ENCODE data around the gene GABRB2.
"Not testable (repeated sequence)": the region's sequence is repeated elsewhere in the genome, so short reads cannot be mapped to it uniquely, and the experiment has no call there.

The GABRB2 gene

DNA sequence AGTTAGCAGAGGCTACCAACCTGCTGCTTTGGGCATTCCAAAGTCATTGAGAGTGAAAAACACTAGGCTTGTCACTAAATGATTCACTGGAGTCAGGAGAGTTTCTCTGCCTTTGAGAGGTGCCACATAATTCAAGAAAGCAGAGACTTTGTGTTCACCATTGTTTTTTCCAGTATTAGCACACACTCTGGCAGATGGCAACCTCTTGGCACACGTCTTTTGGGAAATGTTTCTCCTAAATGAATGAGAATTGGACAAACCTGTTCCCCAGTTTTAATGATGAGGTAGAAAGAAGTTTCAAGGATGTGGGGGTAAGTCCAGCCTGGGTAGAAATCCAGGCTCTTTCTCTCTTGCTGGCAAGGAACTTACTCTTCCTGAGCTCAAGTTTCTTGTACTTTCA, 259.1 kb downstream of the GABRB2 start:
- DNase-seq, result no peak

DNA sequence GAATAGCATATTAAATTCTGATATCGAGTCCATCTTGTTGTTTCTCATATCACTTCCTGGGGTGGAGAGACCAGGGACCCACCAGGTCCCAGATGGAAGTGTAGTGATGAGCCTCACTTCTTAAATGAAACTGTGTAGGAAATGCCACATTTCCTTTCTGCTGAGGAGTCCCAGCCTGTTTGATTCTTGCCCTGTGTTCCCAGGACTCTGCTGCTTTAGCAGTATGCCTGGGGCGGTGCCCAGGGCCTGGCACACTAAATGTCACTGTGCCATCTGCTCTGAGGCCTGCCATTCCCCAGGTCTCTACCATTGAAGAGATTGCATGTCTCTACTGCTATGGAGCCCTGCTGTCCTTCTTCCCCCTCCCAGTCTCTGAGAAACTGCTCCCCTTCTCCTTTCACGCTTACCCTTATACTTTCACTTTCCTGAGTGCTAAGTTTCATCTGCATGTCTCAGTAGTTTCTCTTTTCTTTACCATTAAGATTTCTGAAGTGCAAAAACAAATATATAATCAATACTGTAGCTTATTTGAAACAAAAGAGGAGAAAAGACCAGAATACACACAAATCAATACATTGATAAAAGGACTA, 260.4 kb downstream of the GABRB2 start:
- DNase-seq, result no peak

DNA sequence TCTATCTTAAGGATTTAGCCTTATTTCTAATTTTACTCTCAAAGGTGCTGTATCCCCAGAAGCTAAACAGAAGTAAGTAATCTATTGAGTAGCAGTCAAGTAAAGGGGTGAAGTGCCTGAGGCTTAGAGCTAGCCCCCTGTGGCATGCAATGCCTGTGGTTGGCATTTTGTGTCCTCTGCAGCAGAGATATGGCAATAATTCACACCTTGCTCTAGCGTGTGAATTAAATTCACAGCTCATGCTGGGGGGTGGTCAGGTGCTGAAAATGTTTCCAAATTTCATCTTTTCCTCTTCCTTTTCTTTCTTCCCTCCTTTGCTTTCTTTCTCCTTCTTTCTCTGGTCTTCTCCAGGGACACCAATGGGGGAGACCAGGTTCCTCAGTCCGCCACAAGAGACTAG, 262.1 kb downstream of the GABRB2 start:
- DNase-seq, result no peak

DNA sequence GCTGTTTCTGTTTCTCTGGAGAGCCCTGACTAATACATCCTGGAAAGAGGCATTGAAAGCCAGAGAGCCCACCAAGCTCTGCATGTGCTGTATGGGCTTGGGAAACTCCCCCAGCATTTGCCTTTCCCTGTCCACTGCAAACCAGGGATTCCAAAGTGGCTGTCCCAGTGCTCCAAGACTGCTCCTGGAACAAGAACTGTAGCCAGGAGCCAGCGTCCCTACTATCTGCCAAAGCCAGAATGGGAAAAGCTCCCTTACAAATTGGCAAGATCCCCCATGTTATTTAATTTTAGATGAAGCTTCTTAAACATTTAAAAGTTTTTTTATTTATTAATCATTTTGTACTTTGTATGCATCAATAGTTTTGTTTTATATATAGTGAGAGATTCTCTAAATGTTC, 263.2 kb downstream of the GABRB2 start:
- DNase-seq, result no peak

DNA sequence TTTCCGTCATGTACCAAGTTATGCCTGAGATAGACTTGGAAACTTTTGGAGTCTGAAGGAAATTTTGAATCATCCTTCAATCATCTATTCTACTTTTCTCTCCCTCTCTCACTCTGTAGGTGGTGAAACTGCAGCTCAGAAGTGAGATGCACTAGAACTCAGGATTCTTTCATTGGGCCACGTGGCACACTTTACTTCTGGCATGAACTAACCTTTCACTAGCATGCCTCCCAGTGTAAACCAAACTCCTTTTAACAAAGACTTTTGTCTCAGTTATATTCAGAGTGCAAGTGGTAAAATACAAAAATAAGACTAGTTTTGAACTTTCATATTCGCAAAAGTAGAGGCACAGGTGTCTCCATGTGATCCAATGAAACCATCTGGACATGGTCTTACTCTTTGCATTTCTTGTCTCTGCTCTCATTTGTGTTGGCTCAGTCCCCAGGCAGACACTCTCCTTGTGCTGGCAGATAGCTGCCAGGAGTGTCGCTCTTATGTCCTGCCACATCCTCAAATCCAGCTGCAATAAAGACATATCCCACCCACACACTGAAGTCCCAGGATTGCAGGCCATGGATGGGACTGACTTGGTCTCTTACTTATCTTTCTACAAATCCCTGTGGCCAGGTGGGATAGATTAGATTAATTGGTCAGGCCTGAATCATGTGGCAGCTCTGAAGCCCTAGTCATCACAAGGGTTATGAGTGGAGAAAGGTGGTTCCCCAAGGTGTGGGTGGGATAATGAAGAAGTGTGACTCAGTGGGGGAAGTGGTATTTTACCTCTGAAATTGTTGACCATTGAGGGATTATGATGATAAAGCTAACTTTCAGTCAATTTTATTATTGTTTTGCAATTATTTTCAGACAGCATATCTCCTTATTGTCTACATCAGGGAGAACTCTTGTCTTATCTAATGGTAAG, 267.5 kb downstream of the GABRB2 start:
- DNase-seq, result no peak

DNA sequence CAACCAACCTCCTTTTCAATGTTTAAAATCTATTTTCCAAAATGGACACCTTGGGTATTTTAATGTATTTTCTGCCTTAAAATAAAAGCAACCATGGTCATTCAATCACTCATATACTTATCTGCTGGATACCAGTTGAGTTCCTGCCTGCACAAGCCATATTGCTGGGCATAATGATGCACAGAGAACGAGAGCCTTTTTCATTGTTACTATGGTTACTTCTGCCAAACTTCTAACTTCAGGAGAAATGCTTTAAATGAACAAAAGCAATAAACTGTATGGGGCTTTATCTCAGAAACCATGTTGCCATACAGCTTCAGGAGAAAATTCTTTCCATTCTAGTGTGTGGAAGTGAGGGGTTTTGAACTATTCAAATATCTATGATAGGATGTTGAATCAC, 269.5 kb downstream of the GABRB2 start:
- DNase-seq, result no peak

DNA sequence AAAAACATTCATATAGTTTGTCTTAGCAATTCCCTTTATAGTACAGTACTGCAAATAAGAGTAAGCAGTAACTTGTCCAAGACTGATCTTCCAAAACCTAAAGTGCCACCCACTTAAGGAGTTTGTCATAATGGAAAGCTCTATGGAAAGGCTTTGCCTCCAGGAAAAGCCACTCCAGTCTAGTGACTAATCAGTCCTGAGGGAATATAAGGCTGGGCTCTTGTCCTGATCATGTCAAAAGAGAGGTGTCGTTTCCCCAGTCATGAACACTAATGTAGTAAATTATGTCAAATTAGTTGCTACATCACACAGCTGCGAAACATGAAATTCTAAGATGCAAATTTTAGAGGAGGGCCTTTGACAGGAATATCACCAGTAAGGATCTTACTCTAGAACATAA, 271.6 kb downstream of the GABRB2 start:
- DNase-seq, result no peak

DNA sequence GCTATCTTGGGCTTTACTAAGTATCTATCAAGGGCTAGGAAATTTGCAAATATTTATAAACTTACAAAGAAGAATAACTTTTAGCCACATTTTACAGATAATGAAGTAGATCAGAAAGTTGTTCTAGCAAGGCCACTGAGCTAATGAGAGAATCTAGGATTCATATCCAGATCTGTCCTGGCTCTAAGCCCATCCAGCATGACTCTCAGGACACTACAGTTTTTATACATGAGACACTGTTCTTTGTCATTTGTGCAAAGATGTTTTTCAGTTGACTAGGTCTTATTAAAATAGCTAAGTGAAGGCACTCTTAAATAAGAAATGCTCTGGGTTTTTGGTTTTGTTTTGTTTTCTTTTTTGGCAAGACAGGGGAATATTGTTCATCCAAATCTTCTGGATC, 273.1 kb downstream of the GABRB2 start:
- no peak for DNase-seq

DNA sequence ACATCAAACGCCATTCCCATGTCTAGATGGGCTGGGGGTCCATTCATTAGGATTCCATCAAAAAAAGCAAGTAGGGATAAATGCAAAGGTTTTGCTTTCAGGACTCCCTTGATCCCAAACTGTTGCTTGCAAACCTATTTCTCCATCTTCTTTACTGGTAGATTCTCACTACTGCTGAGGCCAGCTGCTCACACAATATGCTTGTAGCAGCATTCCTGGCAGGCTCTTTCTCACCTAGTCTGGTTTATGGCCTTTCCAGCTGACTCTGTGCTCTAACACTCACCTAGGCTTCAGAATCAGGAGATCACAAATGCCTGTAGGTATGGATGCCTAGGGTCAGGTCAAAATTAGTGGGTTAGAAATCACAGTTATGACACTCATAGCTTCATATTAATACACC, 274.7 kb downstream of the GABRB2 start:
- DNase-seq, result no peak

DNA sequence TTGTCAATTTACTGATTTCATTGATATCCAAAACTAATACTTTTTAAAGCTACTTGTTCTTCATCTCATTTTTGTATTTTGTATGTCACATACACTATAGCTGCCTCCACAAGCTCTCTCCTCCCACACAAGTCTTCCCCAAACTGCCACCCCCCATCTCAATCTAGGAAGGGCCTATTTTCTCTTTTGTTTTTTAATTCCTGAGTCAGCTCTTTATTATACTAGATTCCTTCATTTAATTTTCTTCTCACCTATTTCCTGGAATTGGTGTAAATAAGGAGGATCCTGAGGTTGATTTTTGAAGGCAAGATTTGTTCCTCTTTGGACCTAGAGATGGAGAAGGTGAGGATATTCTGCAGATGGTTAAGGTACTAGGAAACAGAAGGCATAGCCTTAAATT, 277.4 kb downstream of the GABRB2 start:
- DNase-seq, result no peak

DNA sequence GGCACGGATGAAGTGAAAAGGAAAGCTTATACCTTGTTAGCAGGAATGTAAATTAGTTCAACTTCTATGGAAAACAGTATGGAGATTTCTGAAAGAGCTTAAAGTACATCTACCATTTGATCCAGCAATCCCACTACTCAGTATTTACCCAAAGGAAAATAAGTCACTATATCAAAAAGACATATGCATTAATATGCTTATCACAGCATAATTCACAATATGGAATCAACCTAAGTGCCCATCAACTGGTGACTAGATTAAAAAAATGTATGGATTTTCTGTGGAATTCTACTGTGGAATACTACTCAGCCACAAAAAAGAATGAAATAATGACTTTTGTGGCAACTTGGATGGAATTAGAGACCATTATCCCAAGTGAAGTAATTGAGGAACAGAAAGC, 279.6 kb downstream of the GABRB2 start:
- no peak for DNase-seq

DNA sequence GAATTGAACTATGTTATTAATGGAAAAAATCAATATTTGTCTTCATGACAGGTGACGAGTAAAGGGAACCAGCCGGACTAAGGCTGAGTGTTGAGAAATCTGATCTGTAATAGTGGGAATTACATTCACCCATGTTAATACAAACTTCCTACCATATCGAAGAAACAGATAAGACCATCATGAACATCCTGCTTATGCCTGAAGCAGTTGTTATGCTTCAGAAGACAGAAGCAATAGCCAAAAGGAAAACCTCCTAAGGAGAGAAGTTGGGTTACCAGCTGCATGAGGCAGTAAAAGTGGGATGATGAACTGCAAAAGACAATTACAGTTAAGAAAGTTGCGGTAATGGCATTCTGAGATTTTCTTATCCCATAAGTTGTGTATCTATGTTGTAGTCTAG, 281.5 kb downstream of the GABRB2 start:
- no peak for DNase-seq

DNA sequence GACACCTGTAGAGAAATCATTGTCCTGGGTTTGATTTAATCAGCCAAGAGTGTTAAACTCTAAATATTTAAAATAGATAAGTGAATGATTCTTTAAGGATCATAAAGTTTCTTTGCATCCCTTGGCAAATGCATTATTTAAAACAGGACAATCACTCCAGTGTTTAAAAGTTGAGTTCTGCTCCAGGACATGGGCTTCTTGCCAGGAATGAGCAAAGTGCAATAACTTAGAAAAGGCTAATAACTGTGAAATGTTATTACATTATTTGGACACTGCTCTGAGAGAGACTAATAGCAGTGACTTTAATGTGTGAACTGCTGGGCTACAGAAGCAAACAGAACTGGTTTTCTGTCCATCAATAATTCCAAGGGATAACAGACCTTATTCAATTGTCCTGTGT, 283.3 kb downstream of the GABRB2 start:
- no peak for DNase-seq

DNA sequence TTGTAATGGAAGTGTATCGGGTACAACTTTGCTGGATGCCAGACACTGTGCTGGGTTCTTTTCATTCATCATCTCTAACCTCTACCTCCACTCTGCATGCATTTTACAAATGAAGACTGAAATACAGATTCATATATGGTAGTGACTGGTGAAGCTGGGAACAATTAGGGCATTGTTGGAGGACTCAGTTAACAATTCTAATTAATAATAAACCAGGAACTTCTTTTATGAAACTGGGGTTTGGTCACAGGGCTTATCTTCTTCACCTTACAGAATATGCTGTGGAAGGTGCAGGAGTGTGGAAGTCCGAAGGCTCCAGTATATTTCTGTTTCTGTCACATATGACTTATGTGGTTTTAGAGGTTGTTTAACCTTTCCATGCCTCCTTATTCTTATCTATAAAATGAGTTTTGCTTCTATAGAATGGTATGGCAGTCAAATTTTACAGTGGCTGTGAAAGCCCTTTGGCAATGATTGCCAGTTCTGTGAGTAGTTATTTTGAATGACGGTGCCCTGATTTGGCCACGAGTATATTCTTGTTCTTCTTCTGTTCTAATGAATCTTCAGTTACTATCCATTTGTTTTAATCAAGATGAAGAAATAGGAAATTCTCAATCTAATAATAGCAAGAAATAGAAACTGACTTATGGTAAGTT, 284.7 kb downstream of the GABRB2 start:
- DNase-seq, result no peak

DNA sequence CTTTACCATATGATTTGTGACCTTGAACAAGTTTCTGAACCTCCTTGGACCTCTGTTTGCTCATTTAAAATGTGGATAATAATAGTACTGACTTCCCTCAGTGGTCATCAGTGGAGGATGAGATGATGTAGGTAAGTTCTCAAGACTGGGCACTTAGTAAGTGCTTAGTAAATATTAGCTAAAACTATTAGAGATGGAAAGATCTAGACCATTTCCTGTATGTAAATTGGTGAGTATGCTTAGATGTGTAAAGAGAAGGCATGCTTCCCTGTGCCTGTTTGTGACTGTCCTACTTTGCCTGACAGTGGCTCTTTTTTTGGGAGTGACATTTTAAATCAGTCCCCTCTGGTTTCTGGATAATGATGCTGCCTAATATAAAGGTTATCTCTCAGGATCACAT, 288.1 kb downstream of the GABRB2 start:
- DNase-seq, result no peak

DNA sequence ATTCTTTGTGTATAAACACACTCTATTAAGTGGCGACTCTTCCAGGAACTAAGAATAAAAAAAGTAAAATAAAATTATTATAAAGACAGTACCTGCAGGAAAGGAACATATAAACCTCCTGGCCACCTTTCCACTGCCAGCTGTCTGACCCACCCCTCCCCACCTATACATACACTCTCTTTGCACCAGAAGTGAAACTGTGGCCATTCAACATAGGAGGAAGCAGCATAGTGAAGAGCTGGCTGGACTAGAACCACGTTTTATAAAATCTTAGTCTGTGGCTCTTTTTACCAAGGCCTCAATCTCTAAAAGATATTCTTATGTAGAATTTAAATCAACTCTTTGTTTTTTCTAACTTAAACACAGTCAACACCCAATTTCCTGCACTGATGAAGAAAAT, 289.6 kb downstream of the GABRB2 start:
- no peak for DNase-seq

DNA sequence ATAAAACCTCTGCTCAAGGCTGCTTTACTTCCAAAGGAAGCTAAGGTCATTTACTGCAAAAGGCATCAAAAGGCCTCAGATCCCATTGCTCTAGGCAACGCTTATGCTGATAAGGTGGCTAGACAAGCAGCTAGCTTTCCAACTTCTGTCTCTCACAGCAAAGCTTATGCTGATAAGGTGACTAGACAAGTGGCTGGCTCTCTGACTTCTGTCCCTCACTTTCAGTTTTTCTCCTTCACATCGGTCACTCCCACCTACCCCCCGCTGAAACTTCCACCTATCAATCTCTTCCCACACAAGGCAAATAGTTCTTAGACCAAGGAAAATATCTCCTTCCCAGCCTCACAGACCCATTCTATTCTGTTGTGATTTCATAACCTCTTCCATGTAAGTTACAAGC, 293.6 kb downstream of the GABRB2 start:
- DNase-seq, result not testable (repeated sequence)

DNA sequence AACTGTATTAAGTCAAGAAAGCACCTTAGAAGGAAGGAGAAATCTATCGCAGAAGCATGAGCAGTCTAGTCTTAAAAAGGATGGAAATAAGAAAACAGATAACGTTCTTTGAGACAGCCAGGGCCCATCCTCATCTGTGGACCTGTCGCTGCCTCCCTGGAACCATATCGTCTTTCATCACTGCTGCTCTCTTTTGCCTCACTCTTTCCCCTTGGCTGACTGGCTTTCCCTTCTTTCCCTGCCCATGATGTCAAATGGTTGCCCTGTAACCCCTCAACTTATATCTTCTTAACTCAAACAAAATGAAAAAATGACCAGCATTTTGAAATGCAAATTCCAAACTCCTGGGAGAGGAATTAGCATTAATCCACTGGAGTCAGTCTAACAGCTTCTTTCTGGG, 299.8 kb downstream of the GABRB2 start:
- no peak for DNase-seq

DNA sequence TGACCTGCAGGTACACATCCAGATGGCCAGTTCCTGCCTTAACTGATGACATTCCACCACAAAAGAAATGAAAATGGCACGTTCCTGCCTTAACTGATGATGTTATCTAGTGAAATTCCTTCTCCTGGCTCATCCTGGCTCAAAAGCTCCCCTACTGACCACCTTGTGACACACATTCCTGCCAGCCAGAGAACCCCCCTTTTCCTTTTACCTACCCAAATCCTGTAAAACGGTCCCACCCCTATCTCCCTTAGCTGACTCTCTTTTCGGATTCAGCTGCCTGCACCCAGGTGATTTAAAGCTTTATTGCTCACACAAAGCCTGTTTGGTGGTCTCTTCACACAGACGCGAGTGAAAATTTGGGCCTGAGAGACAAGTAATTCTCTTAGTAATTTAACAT, 300.7 kb downstream of the GABRB2 start:
- not testable (repeated sequence) for DNase-seq

Data from NCI-H1092 treated with DMSO at 0.1 percent for 48 hours (cell line).